Right cardiac atrium (tissue), 5 donors: ENCODE data around the gene ERI2. TPM values are rescaled to one million over a fixed set of nuclear protein-coding genes. Genes with fewer than 3 reads are reported as not detected.
A peak's percentile ranks its signal among the peaks of the same experiment; 100 is the strongest.
"Not testable (repeated sequence)": the region's sequence is repeated elsewhere in the genome, so short reads cannot be mapped to it uniquely, and the experiment has no call there.

Source experiments
- ATAC-seq, 2 donors: fragments of 200-7000 bp; cut with Tn5 transposase; one replicate each; pipeline versions ENCODE4 v1.8.0 to v1.9.1; 2020; ENCODE audit warnings: moderate library complexity in 2 of 2, mild to moderate bottlenecking in 1 of 2
- DNase-seq, 3 donors: peaks; one replicate each; pipeline ENCODE4 v3.0.0-alpha.2; 2020
- H3K27ac ChIP-seq: one replicate; pipeline ENCODE4 v1.5.1; 2013; ENCODE audit warnings: mild to moderate bottlenecking, low read length, control low read depth, moderate library complexity
- H3K27me3 ChIP-seq: one replicate; pipeline ENCODE4 v1.6.1; 2013; ENCODE audit not compliant: control insufficient read depth, insufficient read depth
- H3K4me1 ChIP-seq: one replicate; pipeline ENCODE4 v1.6.1; 2013; ENCODE audit warnings: low read length; ENCODE audit not compliant: control insufficient read depth, insufficient read depth
- H3K4me3 ChIP-seq: one replicate; pipeline ENCODE4 v1.5.1; 2013; ENCODE audit warnings: low read length, control low read depth
- H3K9me3 ChIP-seq: one replicate; pipeline ENCODE4 v1.6.1; 2013; ENCODE audit warnings: low read length; ENCODE audit not compliant: control insufficient read depth
- WGBS: extraction: QIAGEN DNeasy Blood & Tissue Kit; methylation state at CpG from one replicate; pipeline ENCODE4 v1.1.7; 2013; 5-methylcytosine and 5-hydroxymethylcytosine counted together
- intact Hi-C, 4 donors: fragments of 100-400 bp; cut with DNase I; formaldehyde crosslinking; loops; one replicate each; pipeline versions ENCODE4 v1.11.0 to v1.14.0; 2022 to 2023
- polyA plus RNA-seq: library from polyadenylated mRNA; stranded (reverse); fragments of 200-250 nt; gene quantifications from one replicate; pipeline ENCODE4 v1.2.3, GENCODE V29; 2013
- total RNA-seq, 4 donors: library from RNA; stranded (reverse); fragmentation: NEBNext Ultra II Directional; extraction: Animal tissue kit (Norgen Biotek cat#: 25700); gene quantifications; one replicate each; pipeline ENCODE4 v1.2.1, GENCODE V29; 2021
- donor health status: healthy with polysubstance abuse.
- donor health status: DM: no; HTN: yes; CAD: no.
- donor health status: DM: no; HTN: no; CAD: no.
- donor health status: DM: no; HTN: yes; CAD: no; lungs with severe emphysema.
- donor health status: DM: yes; HTN: yes; CAD: no.

ERI2 gene
- total and polyA plus RNA-seq, 5 donors: 5.4 to 14.0 (median 10.7) TPM

GRCh38 chr16:20764448-20764847, 41.8 kb downstream of the ERI2 start:
- WGBS: 66% methylated on average over 1 of the region's 1 CpG
- intact Hi-C loops: not testable (repeated sequence)

GRCh38 chr16:20763461-20764232, 42.6 kb downstream of the ERI2 start, which contains the start of gene ACSM3:
ACSM3 (plus strand) TSS chr16:20764014; CDS start chr16:20770035, 6,021 bp downstream.
- peak within 1 kb of the TSS; percentile 46 for H3K4me3 ChIP-seq
- DNase-seq (peak in 1 of 3 donors; percentile 53), ATAC-seq (peak; percentile 95 to 97)
- no peaks in the 10 kb centered on the region for H3K27me3 ChIP-seq
- H3K9me3 ChIP-seq: no peaks in the 10 kb centered on the region
- WGBS: 23% methylated on average over 10 of the region's 10 CpGs
- H3K4me1 ChIP-seq: no peaks in the 10 kb centered on the region
- no peak within 1 kb of the TSS for H3K27ac ChIP-seq
- intact Hi-C loops: no loop called here

More at GRCh38 chr16:20764448-20764847, 41.8 kb downstream of the ERI2 start:
- H3K27me3 ChIP-seq, H3K27ac ChIP-seq, H3K9me3 ChIP-seq, H3K4me1 ChIP-seq, H3K4me3 ChIP-seq, ATAC-seq, DNase-seq: not testable (repeated sequence)

GRCh38 chr16:20762404-20763123, 43.7 kb downstream of the ERI2 start:
- Histone ChIP-seq H3K27me3 (no peaks in the 10 kb centered on the region), H3K4me3 (no peak overlapping the region), H3K27ac (no peak overlapping the region), H3K4me1 (no peaks in the 10 kb centered on the region), H3K9me3 (no peaks in the 10 kb centered on the region)
- DNase-seq: no peak
- intact Hi-C loops: no loop called here
- WGBS: 96% methylated on average over 3 of the region's 3 CpGs
- no peak for ATAC-seq

GRCh38 chr16:20761175-20761574, 45.1 kb downstream of the ERI2 start:
- Histone ChIP-seq H3K4me1 (no peaks in the 10 kb centered on the region), H3K27me3 (no peaks in the 10 kb centered on the region), H3K9me3 (no peaks in the 10 kb centered on the region), H3K4me3 (no peak overlapping the region), H3K27ac (no peak overlapping the region)
- WGBS: 82% methylated on average over 1 of the region's 1 CpG
- DNase-seq (no peak), ATAC-seq (no peak)
- intact Hi-C loops: no loop called here

- DNase-seq: no peak
- Histone ChIP-seq H3K4me3 (no peak overlapping the region), H3K4me1 (no peaks in the 10 kb centered on the region), H3K9me3 (no peaks in the 10 kb centered on the region), H3K27me3 (no peaks in the 10 kb centered on the region), H3K27ac (no peak overlapping the region)
- WGBS: 83% methylated on average over 2 of the region's 2 CpGs
- intact Hi-C loops: no loop called here
- no peak for ATAC-seq
Measured at GRCh38 chr16:20760346-20760745, 45.9 kb downstream of the ERI2 start.

GRCh38 chr16:20755799-20756198, 50.5 kb downstream of the ERI2 start:
- 93% methylated on average over 3 of the region's 5 CpGs for WGBS
- intact Hi-C loops, H3K9me3 ChIP-seq, H3K27ac ChIP-seq, ATAC-seq, H3K4me1 ChIP-seq, DNase-seq, H3K4me3 ChIP-seq, H3K27me3 ChIP-seq: not testable (repeated sequence)

GRCh38 chr16:20755238-20755637, 51.0 kb downstream of the ERI2 start:
- Histone ChIP-seq H3K27ac (no peak overlapping the region), H3K4me3 (no peak overlapping the region), H3K9me3 (no peaks in the 10 kb centered on the region), H3K4me1 (no peaks in the 10 kb centered on the region), H3K27me3 (no peaks in the 10 kb centered on the region)
- DNase-seq (no peak), ATAC-seq (no peak)
- WGBS: 83% methylated on average over 1 of the region's 1 CpG
- intact Hi-C loops: no loop called here

- no peaks in the 10 kb centered on the region for H3K27me3 ChIP-seq
- no peaks in the 10 kb centered on the region for H3K4me1 ChIP-seq
- intact Hi-C loops: no loop called here
- H3K9me3 ChIP-seq: no peaks in the 10 kb centered on the region
- WGBS: 49% methylated on average over 1 of the region's 1 CpG
- DNase-seq (no peak), ATAC-seq (no peak)
- H3K4me3 ChIP-seq: no peak overlapping the region
- no peak overlapping the region for H3K27ac ChIP-seq
Measured at GRCh38 chr16:20753727-20754126, 52.5 kb downstream of the ERI2 start.

GRCh38 chr16:20750558-20750957, 55.7 kb downstream of the ERI2 start:
- WGBS: 88% methylated on average over 1 of the region's 1 CpG
- Histone ChIP-seq H3K4me1 (no peaks in the 10 kb centered on the region), H3K27ac (no peak overlapping the region), H3K27me3 (no peaks in the 10 kb centered on the region), H3K4me3 (no peak overlapping the region), H3K9me3 (no peaks in the 10 kb centered on the region)
- DNase-seq (no peak), ATAC-seq (no peak)
- intact Hi-C loops: no loop called here

GRCh38 chr16:20749474-20749873, 56.8 kb downstream of the ERI2 start:
- Histone ChIP-seq H3K4me3 (no peak overlapping the region), H3K4me1 (no peaks in the 10 kb centered on the region), H3K27ac (no peak overlapping the region), H3K9me3 (no peaks in the 10 kb centered on the region), H3K27me3 (no peaks in the 10 kb centered on the region)
- intact Hi-C loops: no loop called here
- no peak for ATAC-seq
- 97% methylated on average over 1 of the region's 1 CpG for WGBS
- no peak for DNase-seq

GRCh38 chr16:20747030-20747816, 59.0 kb downstream of the ERI2 start:
- Histone ChIP-seq H3K27me3 (no peaks in the 10 kb centered on the region), H3K9me3 (no peaks in the 10 kb centered on the region), H3K4me3 (no peak overlapping the region), H3K27ac (no peak overlapping the region), H3K4me1 (no peaks in the 10 kb centered on the region)
- intact Hi-C loops: no loop called here
- no peak for DNase-seq
- ATAC-seq: no peak
- 70% methylated on average over 4 of the region's 4 CpGs for WGBS
